GM12878 (cell line): ENCODE data around the gene ANKRD16. TPM values are rescaled to one million over a fixed set of nuclear protein-coding genes. Genes with fewer than 3 reads are reported as not detected.

Experiments used
- ATAC-seq: fragments of 200-7000 bp; cut with Tn5 transposase; 3 replicates; pipeline ENCODE4 v1.9.1; 2020; ENCODE audit warnings: mild to moderate bottlenecking, moderate library complexity
- BruUV-seq: library from RNA; stranded (reverse); fragments of 400-500 nt; replicated peaks from 2 replicates; lab custom pipeline; 2021; lab: Mats Ljungman, UMichigan
- CTCF ChIA-PET: fragments of 300-600 bp; sonication (Branson Sonifier 250); formaldehyde crosslinking; extraction: SDS; loops from one replicate; lab custom pipeline; 2021; ENCODE audit warnings: inconsistent platforms; lab: Yijun Ruan, JAX
- POLR2A ChIA-PET: fragments of 350-600 bp; formaldehyde crosslinking; extraction: SDS; loops from one replicate; lab custom pipeline; 2021; ENCODE audit warnings: inconsistent platforms; lab: Charles Lee
- RAD21 ChIA-PET: fragments of 300-600 bp; sonication (Branson Sonifier 250); formaldehyde crosslinking; loops from one replicate; lab custom pipeline; 2023; ENCODE audit warnings: antibody characterized with exemption; ENCODE audit not compliant: unreplicated experiment; lab: Charles Lee
- SMC1A ChIA-PET: fragments of 300-600 bp; sonication (Branson Sonifier 250); formaldehyde crosslinking; loops from one replicate; lab custom pipeline; 2023; ENCODE audit not compliant: unreplicated experiment, uncharacterized antibody; lab: Charles Lee
- DNase-seq: peaks from one replicate; pipeline ENCODE4 v3.0.0-alpha.2; 2011; ENCODE audit warnings: low read depth, low spot score
- FAIRE-seq: peaks from 3 replicates; lab custom pipeline; 2011; peaks lifted over from hg19 to GRCh38; lab: Jason Lieb, UNC
- H2AFZ ChIP-seq: 2 replicates; pipeline ENCODE4 v1.6.0; 2011; ENCODE audit warnings: low read depth, low read length, control low read depth; ENCODE audit not compliant: control insufficient read depth
- H3K27ac ChIP-seq: 2 replicates; pipeline ENCODE4 v1.5.1; 2011; ENCODE audit warnings: control low read depth; ENCODE audit not compliant: control insufficient read depth, insufficient read depth
- H3K27me3 ChIP-seq, 2 experiments: replicated peaks in 1 of 2; 2 replicates each; pipeline versions ENCODE4 v1.6.0 to v1.6.1; 2011; ENCODE audit warnings: low read length in 1 of 2; ENCODE audit not compliant: control insufficient read depth in 2 of 2, insufficient read depth in 2 of 2
- H3K36me3 ChIP-seq, 2 experiments: 2 replicates each; pipeline ENCODE4 v1.5.1; 2011; ENCODE audit warnings: low read length in 1 of 2; ENCODE audit not compliant: control insufficient read depth in 2 of 2, insufficient read depth in 2 of 2
- H3K4me1 ChIP-seq: 2 replicates; pipeline ENCODE4 v1.6.1; 2011; ENCODE audit warnings: mild to moderate bottlenecking, low read length, moderate library complexity, mixed read lengths; ENCODE audit not compliant: control insufficient read depth, insufficient read depth
- H3K4me2 ChIP-seq: 2 replicates; pipeline ENCODE4 v1.6.0; 2011; ENCODE audit warnings: control low read depth; ENCODE audit not compliant: control insufficient read depth, insufficient read depth
- H3K4me3 ChIP-seq: fragments of 200-600 bp; sonication (generic); 2 replicates; pipeline ENCODE4 v1.5.1; 2016
- H3K79me2 ChIP-seq: 2 replicates; pipeline ENCODE4 v1.6.0; 2011; ENCODE audit warnings: low read length; ENCODE audit not compliant: control insufficient read depth, insufficient read depth
- H3K9ac ChIP-seq: 2 replicates; pipeline ENCODE4 v1.8.0; 2011; ENCODE audit warnings: low read length, control low read depth, mixed read lengths; ENCODE audit not compliant: control insufficient read depth, insufficient read depth
- H3K9me3 ChIP-seq: replicated peaks from 3 replicates; pipeline ENCODE4 v1.5.1; 2011; ENCODE audit warnings: mild to moderate bottlenecking, low read length; ENCODE audit not compliant: control insufficient read depth, insufficient read depth
- H4K20me1 ChIP-seq: 2 replicates; pipeline ENCODE4 v1.6.0; 2011; ENCODE audit not compliant: control insufficient read depth, insufficient read depth
- RELA ChIP-seq: fragments of 450-650 bp; IDR thresholded peaks from 2 replicates; pipeline ENCODE4 v1.8.0; 2014; ENCODE audit warnings: borderline replicate concordance; ENCODE audit not compliant: partially characterized antibody
- RUNX3 ChIP-seq: IDR thresholded peaks from 2 replicates; pipeline ENCODE4 v1.6.1; 2012; ENCODE audit warnings: low read length, inconsistent platforms
- WGBS: methylation state at CpG from one replicate; pipeline ENCODE4 v1.1.6; 2016; ENCODE audit warnings: low lambda C conversion rate; ENCODE audit not compliant: insufficient replicate concordance, insufficient coverage; ENCODE audit errors: missing lambda C conversion rate; 5-methylcytosine and 5-hydroxymethylcytosine counted together
- in situ Hi-C: fragments of 300-500 bp; cut with MboI; formaldehyde crosslinking; loops from 9 replicates; pipeline ENCODE4 v1.14.3; 2018; ENCODE audit warnings: mixed read lengths
- intact Hi-C: fragments of 100-400 bp; cut with micrococcal nuclease; formaldehyde crosslinking; loops from one replicate; pipeline ENCODE4 v1.14.2; 2022; ENCODE audit not compliant: unreplicated experiment
- polyA plus RNA-seq, 11 experiments: library from polyadenylated mRNA; depleted of rRNA in 4 of 11; unstranded in 6 of 11; stranded (reverse) in 5 of 11; fragments of >200 nt; fragmentation: Nextera tagmentation in 4 of 11; fragmentation: Illumina TruSeq in 1 of 11; extraction: Ambion mirVana in 4 of 11; extraction: Trizol in 1 of 11; gene quantifications; 1 replicate in 1 of 11; 2 replicates in 10 of 11; pipeline versions ENCODE4 v1.2.1 to v1.2.3, GENCODE V29; 2011 to 2016; ENCODE audit warnings: inconsistent platforms in 2 of 11, missing spikeins in 2 of 11, low read depth in 1 of 11
- total RNA-seq, 4 experiments: library from RNA; depleted of rRNA in 3 of 4; stranded (reverse); fragments of >200 nt in 3 of 4; fragmentation: Illumina TruSeq in 1 of 4; extraction: Trizol in 1 of 4; gene quantifications; 2 replicates each; pipeline versions ENCODE4 v1.2.1 to v1.2.3, GENCODE V29; 2013 to 2021
- TF ChIP-seq, protein P1 (sequence below): fragments of 450-650 bp; IDR thresholded peaks from 2 replicates; pipeline ENCODE4 v1.6.1; 2016; ENCODE audit warnings: mild to moderate bottlenecking, moderate library complexity, borderline replicate concordance

The ANKRD16 gene
- total and polyA plus RNA-seq, 10 of the 15 experiments (the other 5 are each of a cell fraction or from before 2014, with no cell fraction given): 0.57 to 13.6 (median 4.4) TPM

DNA sequence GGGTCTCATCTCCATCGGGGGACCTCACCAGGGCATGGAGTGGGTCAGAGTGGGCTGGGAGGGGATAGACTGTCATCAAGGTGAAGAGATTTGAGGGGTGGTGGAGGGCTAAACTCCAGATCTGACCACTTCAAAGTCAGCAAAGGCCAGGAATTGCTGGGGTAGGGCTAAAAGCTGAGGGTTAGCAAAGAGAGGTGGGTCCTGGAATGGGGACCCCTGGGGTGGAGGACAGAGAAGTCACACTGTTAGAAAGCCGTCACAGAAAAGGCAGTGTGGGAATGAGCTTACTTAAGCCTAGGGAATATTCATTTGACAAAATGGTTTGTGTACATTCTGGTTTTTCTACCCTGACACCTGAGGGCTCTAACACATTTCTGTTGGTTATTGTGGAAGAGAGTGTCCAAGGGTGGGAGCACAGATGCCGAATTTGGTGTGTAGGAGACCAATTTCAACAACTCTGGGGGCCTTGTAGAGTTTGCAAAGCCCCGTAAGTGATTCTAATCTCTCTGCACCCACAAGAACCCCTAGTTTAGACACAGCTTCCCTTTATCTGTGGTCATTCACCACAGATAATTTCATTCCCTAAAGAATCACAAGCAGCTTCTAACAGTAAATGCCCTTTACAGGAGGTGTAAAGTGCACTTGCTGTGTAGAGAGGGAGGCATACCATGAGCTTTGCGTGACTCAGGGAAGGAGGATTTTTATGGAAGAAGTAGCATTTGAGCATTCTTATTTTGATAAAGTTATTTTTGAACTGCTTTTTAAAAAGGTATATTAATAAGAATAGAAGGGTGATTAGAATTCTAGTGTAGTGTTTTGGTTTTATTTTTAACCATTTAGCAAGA lies 6.7 kb upstream of the ANKRD16 start:
- TF ChIP-seq RUNX3 (peak; percentile 25; the same call in 1 of the 2 replicates), RELA (no peak)
- TF ChIP-seq, protein P1, sequence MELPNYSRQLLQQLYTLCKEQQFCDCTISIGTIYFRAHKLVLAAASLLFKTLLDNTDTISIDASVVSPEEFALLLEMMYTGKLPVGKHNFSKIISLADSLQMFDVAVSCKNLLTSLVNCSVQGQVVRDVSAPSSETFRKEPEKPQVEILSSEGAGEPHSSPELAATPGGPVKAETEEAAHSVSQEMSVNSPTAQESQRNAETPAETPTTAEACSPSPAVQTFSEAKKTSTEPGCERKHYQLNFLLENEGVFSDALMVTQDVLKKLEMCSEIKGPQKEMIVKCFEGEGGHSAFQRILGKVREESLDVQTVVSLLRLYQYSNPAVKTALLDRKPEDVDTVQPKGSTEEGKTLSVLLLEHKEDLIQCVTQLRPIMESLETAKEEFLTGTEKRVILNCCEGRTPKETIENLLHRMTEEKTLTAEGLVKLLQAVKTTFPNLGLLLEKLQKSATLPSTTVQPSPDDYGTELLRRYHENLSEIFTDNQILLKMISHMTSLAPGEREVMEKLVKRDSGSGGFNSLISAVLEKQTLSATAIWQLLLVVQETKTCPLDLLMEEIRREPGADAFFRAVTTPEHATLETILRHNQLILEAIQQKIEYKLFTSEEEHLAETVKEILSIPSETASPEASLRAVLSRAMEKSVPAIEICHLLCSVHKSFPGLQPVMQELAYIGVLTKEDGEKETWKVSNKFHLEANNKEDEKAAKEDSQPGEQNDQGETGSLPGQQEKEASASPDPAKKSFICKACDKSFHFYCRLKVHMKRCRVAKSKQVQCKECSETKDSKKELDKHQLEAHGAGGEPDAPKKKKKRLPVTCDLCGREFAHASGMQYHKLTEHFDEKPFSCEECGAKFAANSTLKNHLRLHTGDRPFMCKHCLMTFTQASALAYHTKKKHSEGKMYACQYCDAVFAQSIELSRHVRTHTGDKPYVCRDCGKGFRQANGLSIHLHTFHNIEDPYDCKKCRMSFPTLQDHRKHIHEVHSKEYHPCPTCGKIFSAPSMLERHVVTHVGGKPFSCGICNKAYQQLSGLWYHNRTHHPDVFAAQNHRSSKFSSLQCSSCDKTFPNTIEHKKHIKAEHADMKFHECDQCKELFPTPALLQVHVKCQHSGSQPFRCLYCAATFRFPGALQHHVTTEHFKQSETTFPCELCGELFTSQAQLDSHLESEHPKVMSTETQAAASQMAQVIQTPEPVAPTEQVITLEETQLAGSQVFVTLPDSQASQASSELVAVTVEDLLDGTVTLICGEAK: peak; percentile 60
- SMC1A ChIA-PET: interaction anchor here (1.0 to 1.7 kb wide), 2 partner anchors 11 to 87 kb away, joined by 3 to 6 read pairs; no protein-coding TSS in a partner anchor
- Histone ChIP-seq H3K4me1 (peaks cover 26% of the 10 kb centered on the region), H3K27ac (peak overlapping the region; percentile 81), H3K9me3 (peaks cover 3% of the 10 kb centered on the region), H3K36me3 (peaks cover 1 to 14% of the 10 kb centered on the region in 2 experiments; a peak in 3 of 4 replicates), H3K79me2 (peaks cover 44% of the 10 kb centered on the region), H2AFZ (no peak overlapping the region), H3K9ac (peak overlapping the region; percentile 72), H3K27me3 (no peaks in the 10 kb centered on the region), H3K4me2 (peak overlapping the region; percentile 96), H4K20me1 (no peaks in the 10 kb centered on the region; the same call in 1 of the 2 replicates), H3K4me3 (peak overlapping the region; percentile 54; the same call in 1 of the 2 replicates)
- DNase-seq: no peak
- WGBS: 76% methylated on average over 5 of the region's 5 CpGs
- peak; percentile 39 for ATAC-seq
- intact Hi-C loops: no loop called here
- CTCF ChIA-PET: interaction anchor here (0.5 to 1.6 kb wide), 2 partner anchors 10 to 190 kb away, joined by 4 to 5 read pairs; no protein-coding TSS in a partner anchor
- in situ Hi-C loops: no loop called here
- POLR2A ChIA-PET: no interaction called here
- no TSS peak for BruUV-seq
- FAIRE-seq: peak; percentile 70
- RAD21 ChIA-PET: interaction anchor here (0.6 to 1.9 kb wide), 5 partner anchors 10 to 172 kb away, joined by 3 to 5 read pairs (median 3); no protein-coding TSS in a partner anchor
